Measurements from ENCODE around the gene CFAP299. TPM values are rescaled to one million over a fixed set of nuclear protein-coding genes. Genes with fewer than 3 reads are reported as not detected.

Gene CFAP299
- total and polyA plus RNA-seq, 9 of the 15 experiments (the other 6 are each of a cell fraction or from before 2014, with no cell fraction given) = 0.09 to 3.0 (median 0.76) TPM

GRCh38 chr4:80365928-80366327 lies 30.4 kb downstream of the CFAP299 start (continued):
- TF ChIP-seq YY1 (IDR thresholded peaks at IDR 0.05; ENCODE audit: borderline replicate concordance in 1 of 3, control insufficient read depth in 1 of 3, extremely low read depth in 1 of 3, insufficient read depth in 3 of 3, insufficient read length in 1 of 3, insufficient replicate concordance in 2 of 3, low read depth in 1 of 3, low read length in 2 of 3) (no peak), DMBX1 (CRISPR knock-in tag; IDR thresholded peaks at IDR 0.05; ENCODE audit: borderline replicate concordance) (no peak), ZNF311 (CRISPR knock-in tag; IDR thresholded peaks at IDR 0.05) (no peak), MBD1 (CRISPR knock-in tag; IDR thresholded peaks at IDR 0.05) (no peak), FIP1L1 (IDR thresholded peaks at IDR 0.05; ENCODE audit: low read depth, low read length, poor library complexity, severe bottlenecking) (no peak), ZNF140 (CRISPR knock-in tag; IDR thresholded peaks at IDR 0.05) (no peak), MAZ (CRISPR knock-in tag; conservative IDR thresholded peaks at IDR 0.05 in 1 of 2, IDR thresholded peaks at IDR 0.05 in 1 of 2) (peak in 1 of 2 experiments; percentile 29; a peak in 1 of 4 replicates), ELK1 (CRISPR knock-in tag; IDR thresholded peaks at IDR 0.05) (no peak), ZNF695 (CRISPR knock-in tag; IDR thresholded peaks at IDR 0.05) (no peak), CBX3 (IDR thresholded peaks at IDR 0.05; ENCODE audit: borderline replicate concordance in 1 of 2, low read length in 2 of 2) (no peak), STAG1 (CRISPR knock-in tag; IDR thresholded peaks at IDR 0.05; ENCODE audit: borderline replicate concordance) (peak; percentile 31; the same call in 1 of the 2 replicates), EZH2 (IDR thresholded peaks at IDR 0.05; ENCODE audit: borderline replicate concordance, low read depth, low read length) (no peak), CXXC5 (CRISPR knock-in tag; IDR thresholded peaks at IDR 0.05) (no peak), ZFPM2 (CRISPR knock-in tag; IDR thresholded peaks at IDR 0.05) (no peak), HLTF (IDR thresholded peaks at IDR 0.05) (no peak), MYNN (IDR thresholded peaks at IDR 0.05) (no peak), MYNN (CRISPR knock-in tag; IDR thresholded peaks at IDR 0.05) (no peak), LEF1 (IDR thresholded peaks at IDR 0.05) (no peak)

Measured in K562 (cell line).